Measurements from ENCODE around the gene SLC16A2.

Gene SLC16A2

GRCh38 chrX:74520896-74521295, 99.6 kb downstream of the SLC16A2 start:
- no peak for DNase-seq (ENCODE audit: low read depth)
- TF ChIP-seq, protein P1, sequence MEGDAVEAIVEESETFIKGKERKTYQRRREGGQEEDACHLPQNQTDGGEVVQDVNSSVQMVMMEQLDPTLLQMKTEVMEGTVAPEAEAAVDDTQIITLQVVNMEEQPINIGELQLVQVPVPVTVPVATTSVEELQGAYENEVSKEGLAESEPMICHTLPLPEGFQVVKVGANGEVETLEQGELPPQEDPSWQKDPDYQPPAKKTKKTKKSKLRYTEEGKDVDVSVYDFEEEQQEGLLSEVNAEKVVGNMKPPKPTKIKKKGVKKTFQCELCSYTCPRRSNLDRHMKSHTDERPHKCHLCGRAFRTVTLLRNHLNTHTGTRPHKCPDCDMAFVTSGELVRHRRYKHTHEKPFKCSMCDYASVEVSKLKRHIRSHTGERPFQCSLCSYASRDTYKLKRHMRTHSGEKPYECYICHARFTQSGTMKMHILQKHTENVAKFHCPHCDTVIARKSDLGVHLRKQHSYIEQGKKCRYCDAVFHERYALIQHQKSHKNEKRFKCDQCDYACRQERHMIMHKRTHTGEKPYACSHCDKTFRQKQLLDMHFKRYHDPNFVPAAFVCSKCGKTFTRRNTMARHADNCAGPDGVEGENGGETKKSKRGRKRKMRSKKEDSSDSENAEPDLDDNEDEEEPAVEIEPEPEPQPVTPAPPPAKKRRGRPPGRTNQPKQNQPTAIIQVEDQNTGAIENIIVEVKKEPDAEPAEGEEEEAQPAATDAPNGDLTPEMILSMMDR (IDR thresholded peaks at IDR 0.05; ENCODE audit: low read length, missing control alignments), result no peak
- H3K4me3 ChIP-seq (replicated peaks; ENCODE audit: low read depth, low read length), result no peak overlapping the region

- no peak overlapping the region for H3K4me3 ChIP-seq (replicated peaks; ENCODE audit: low read depth, low read length)
- peak; percentile 58 for DNase-seq (ENCODE audit: low read depth)
- TF ChIP-seq, protein P1 (IDR thresholded peaks at IDR 0.05; ENCODE audit: low read length, missing control alignments), result no peak
These were observed 100.9 kb downstream of the SLC16A2 start for GRCh38 chrX:74521961-74522751.

GRCh38 chrX:74523224-74523623, 101.9 kb downstream of the SLC16A2 start:
- H3K4me3 ChIP-seq (replicated peaks; ENCODE audit: low read depth, low read length), result no peak overlapping the region
- TF ChIP-seq, protein P1 (IDR thresholded peaks at IDR 0.05; ENCODE audit: low read length, missing control alignments), result no peak
- DNase-seq (ENCODE audit: low read depth), result peak; percentile 33

DNA sequence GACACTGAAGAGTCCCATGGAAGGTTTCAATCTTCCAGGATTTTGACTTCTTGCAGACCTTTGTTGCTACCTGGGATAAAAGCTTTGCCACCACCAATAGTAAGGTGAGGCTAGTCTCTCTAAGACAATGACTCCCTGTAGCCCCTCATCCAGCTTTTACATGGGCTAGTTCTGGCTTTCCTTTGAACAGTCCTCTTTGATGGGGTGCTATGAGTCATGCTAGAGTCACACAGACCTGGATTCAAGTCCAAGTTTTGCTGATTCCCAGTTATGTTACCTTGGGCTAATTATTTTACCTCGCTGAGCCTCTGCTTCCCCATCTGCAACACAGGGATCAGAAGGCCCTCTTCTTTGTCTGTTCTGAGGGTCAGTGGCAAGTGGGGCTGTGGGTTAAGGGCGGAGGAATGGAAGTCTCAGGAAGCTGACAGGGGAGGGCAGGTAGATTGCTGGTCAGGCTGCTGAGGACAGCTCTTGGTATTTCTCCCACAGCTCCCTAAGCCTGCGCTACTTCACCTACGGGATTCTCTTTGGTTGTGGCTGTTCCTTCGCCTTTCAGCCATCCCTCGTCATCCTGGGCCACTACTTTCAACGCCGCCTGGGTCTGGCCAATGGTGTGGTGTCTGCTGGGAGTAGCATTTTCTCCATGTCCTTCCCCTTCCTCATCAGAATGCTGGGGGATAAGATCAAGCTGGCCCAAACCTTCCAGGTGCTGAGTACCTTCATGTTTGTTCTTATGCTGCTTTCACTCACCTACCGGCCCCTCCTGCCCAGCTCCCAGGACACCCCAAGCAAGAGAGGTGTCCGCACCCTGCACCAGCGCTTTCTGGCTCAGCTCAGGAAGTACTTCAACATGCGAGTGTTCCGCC, 102.8 kb downstream of the SLC16A2 start:
- no peak for DNase-seq (ENCODE audit: low read depth)
- TF ChIP-seq, protein P1 (IDR thresholded peaks at IDR 0.05; ENCODE audit: low read length, missing control alignments), result no peak
- no peak overlapping the region for H3K4me3 ChIP-seq (replicated peaks; ENCODE audit: low read depth, low read length)

DNA sequence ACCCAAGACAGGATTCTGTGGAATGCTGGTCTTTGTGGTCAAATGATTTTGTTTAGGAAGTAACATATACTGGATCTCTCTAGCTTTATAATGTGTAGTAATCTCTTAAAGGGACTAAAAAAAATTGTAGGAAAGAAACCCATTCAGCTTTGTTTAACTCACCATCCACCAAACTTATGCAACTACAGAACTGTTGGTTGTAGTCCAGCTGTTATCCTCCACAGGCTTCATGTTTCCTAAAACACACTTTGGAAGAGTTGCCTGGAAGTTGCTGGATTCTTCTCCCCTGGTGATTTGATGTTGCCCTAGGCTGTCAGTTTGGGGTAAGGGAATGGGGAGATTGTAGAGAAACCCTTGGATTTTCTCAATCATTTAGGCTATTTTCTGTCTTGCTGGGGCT, 103.8 kb downstream of the SLC16A2 start:
- TF ChIP-seq, protein P1 (IDR thresholded peaks at IDR 0.05; ENCODE audit: low read length, missing control alignments), result no peak
- DNase-seq (ENCODE audit: low read depth), result peak; percentile 46
- H3K4me3 ChIP-seq (replicated peaks; ENCODE audit: low read depth, low read length), result no peak overlapping the region

- TF ChIP-seq, protein P1 (IDR thresholded peaks at IDR 0.05; ENCODE audit: low read length, missing control alignments), result no peak
- no peak for DNase-seq (ENCODE audit: low read depth)
- no peak overlapping the region for H3K4me3 ChIP-seq (replicated peaks; ENCODE audit: low read depth, low read length)
These were observed 105.5 kb downstream of the SLC16A2 start for GRCh38 chrX:74526764-74527163.

Measured in fibroblast of pulmonary artery (primary cell).